Ovary (tissue), 9 donors: Measurements from ENCODE around the gene CRTAP. TPM values are rescaled to one million over a fixed set of nuclear protein-coding genes. Genes with fewer than 3 reads are reported as not detected.
"Not testable (repeated sequence)": the region's sequence is repeated elsewhere in the genome, so short reads cannot be mapped to it uniquely, and the experiment has no call there.

Source experiments
- DNase-seq, 5 donors: peaks; one replicate each; pipeline ENCODE4 v3.0.0-alpha.2; 2019 to 2020
- H3K27ac ChIP-seq, 2 donors: fragments of 200-600 bp; one replicate each; pipeline versions ENCODE4 v1.5.1 to v1.8.0; 2019 to 2022
- H3K27me3 ChIP-seq: fragments of 200-600 bp; one replicate; pipeline ENCODE4 v1.8.0; 2022
- H3K36me3 ChIP-seq: fragments of 200-600 bp; sonication (generic); one replicate; pipeline ENCODE4 v1.5.1; 2019
- H3K4me1 ChIP-seq: one replicate; pipeline ENCODE4 v1.8.1; 2013; ENCODE audit warnings: mild to moderate bottlenecking, moderate library complexity; ENCODE audit not compliant: insufficient read depth
- H3K4me3 ChIP-seq: fragments of 200-600 bp; sonication (generic); one replicate; pipeline ENCODE4 v1.5.1; 2017
- H3K9me3 ChIP-seq, 2 donors: fragments of 200-600 bp in 1 of 2; sonication (generic) in 1 of 2; one replicate each; pipeline versions ENCODE4 v1.5.1 to v1.8.1; 2013 to 2019; ENCODE audit warnings: mild to moderate bottlenecking in 1 of 2, moderate library complexity in 1 of 2
- EP300 ChIP-seq: sonication (generic); formaldehyde crosslinking; IDR thresholded peaks from one replicate; pipeline ENCODE4 v1.6.1; 2017; ENCODE audit warnings: antibody characterized with exemption
- POLR2A ChIP-seq: fragments of 450-650 bp; IDR thresholded peaks from one replicate; pipeline ENCODE4 v1.6.1; 2017; ENCODE audit warnings: antibody characterized with exemption, mild to moderate bottlenecking, moderate library complexity
- WGBS, 3 donors: extraction: QIAGEN DNeasy Blood & Tissue Kit in 1 of 3; methylation state at CpG; one replicate each; pipeline versions ENCODE4 v1.1.5 to v1.1.7; 2013 to 2017; 5-methylcytosine and 5-hydroxymethylcytosine counted together
- intact Hi-C, 4 donors: fragments of 100-400 bp; cut with DNase I; formaldehyde crosslinking; loops; one replicate each; pipeline versions ENCODE4 v1.11.0 to v1.15.1; 2022 to 2023
- polyA plus RNA-seq, 2 donors: library from polyadenylated mRNA; stranded (reverse); fragments of 200-250 nt in 1 of 2; fragments of 350-450 nt in 1 of 2; fragmentation: Illumina TruSeq in 1 of 2; extraction: RNeasy Lipid Tissue Mini Kit (QIAGEN cat#74804) in 1 of 2; gene quantifications; one replicate each; pipeline ENCODE4 v1.2.3, GENCODE V29; 2013 to 2014
- total RNA-seq, 7 donors: library from RNA; depleted of rRNA in 2 of 7; stranded (reverse); fragments of >200 nt in 2 of 7; fragmentation: NEBNext Ultra II Directional in 3 of 7; extraction: Animal tissue kit (Norgen Biotek cat#: 25700) in 3 of 7; gene quantifications; one replicate each; pipeline versions ENCODE4 v1.1.0 to v1.2.4, GENCODE V29; 2016 to 2023
- TF ChIP-seq, protein P1 (sequence below), 3 donors: fragments of 450-650 bp in 2 of 3; fragments of 200-600 bp in 1 of 3; IDR thresholded peaks; one replicate each; pipeline versions ENCODE4 v1.5.1 to v1.8.0; 2016 to 2022; ENCODE audit warnings: antibody characterized with exemption in 3 of 3, mild to moderate bottlenecking in 1 of 3
- donor health status: DM: no; HTN: no; CAD: no; lungs with moderate emphysema.
- donor health status: DM: no; HTN: no; CAD: no.
- donor health status: Bipolar disorder and iron deficiency.
- donor health status: DM: yes; HTN: yes; CAD: no.
- donor health status: DM: no; HTN: no; CAD: no.
- donor health status: DM: yes; HTN: yes; CAD: no.

Gene CRTAP
- total and polyA plus RNA-seq, 9 donors = 130 to 788 (median 251) TPM

DNA sequence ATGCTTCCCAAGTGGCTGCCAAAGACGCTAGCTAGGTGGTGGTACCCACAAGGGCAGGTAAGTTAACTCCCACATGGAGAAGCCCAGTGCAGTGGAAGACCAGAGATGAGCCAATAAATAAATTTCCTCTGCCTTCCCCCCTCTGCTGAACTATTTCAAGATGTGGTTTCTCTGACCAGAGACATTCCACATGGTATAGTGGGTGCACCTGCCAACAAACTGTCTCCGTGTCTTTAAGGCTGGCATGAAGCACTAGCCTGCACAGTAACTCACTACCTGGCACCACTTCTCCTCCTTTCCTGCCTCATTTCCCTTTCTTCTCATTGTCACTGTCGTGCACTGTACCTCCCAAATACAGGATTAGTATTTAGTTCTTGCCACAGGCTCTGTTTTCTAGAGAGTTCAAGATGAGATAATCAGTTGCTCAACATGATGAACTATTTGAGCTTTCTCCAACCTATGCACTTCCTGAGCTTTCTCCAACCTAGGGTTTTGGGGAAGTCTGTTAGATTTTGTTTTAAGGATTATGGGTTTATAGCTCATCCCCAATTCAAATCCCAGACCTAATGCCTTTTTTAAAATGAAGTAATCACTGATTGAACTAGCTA, 8.4 kb upstream of the CRTAP start:
- H3K36me3 ChIP-seq = no peaks in the 10 kb centered on the region
- no peaks in the 10 kb centered on the region for H3K4me1 ChIP-seq
- H3K4me3 ChIP-seq = no peak overlapping the region
- H3K9me3 ChIP-seq = no peaks in the 10 kb centered on the region
- intact Hi-C loops = no loop called here
- H3K27ac ChIP-seq = no peak overlapping the region
- no peaks in the 10 kb centered on the region for H3K27me3 ChIP-seq
- TF ChIP-seq, protein P1, sequence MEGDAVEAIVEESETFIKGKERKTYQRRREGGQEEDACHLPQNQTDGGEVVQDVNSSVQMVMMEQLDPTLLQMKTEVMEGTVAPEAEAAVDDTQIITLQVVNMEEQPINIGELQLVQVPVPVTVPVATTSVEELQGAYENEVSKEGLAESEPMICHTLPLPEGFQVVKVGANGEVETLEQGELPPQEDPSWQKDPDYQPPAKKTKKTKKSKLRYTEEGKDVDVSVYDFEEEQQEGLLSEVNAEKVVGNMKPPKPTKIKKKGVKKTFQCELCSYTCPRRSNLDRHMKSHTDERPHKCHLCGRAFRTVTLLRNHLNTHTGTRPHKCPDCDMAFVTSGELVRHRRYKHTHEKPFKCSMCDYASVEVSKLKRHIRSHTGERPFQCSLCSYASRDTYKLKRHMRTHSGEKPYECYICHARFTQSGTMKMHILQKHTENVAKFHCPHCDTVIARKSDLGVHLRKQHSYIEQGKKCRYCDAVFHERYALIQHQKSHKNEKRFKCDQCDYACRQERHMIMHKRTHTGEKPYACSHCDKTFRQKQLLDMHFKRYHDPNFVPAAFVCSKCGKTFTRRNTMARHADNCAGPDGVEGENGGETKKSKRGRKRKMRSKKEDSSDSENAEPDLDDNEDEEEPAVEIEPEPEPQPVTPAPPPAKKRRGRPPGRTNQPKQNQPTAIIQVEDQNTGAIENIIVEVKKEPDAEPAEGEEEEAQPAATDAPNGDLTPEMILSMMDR (IDR thresholded peaks at IDR 0.05) = no peak
- TF ChIP-seq POLR2A = no peak
- no peak for TF ChIP-seq EP300
- WGBS, 3 donors = 54 to 66% (median 65%) methylated on average over 3 of the region's 3 CpGs
- no peak for DNase-seq

DNA sequence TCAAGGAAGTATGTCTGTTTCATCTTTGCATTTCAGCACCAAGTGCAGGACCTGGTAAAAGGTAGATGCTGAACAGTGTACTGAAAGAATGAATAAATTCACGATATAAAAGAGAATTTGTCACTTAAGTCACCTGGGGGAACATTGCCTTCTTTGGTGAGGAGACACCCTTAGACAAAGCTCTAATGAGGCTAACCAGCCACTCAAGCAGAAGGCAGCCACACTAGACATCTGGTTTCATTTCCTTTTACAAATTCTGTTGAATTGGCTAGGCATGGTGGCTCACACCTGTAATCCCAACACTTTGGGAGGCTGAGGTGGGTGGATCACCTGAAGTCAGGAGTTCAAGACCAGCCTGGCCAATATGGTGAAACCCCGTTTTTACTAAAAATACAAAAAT, 7.0 kb upstream of the CRTAP start:
- intact Hi-C loops, H3K4me3 ChIP-seq, H3K9me3 ChIP-seq, H3K27me3 ChIP-seq, H3K27ac ChIP-seq, H3K36me3 ChIP-seq, DNase-seq, H3K4me1 ChIP-seq: not testable (repeated sequence)
- WGBS, 3 donors = 84 to 95% (median 93%) methylated on average over 2 of the region's 2 CpGs

DNA sequence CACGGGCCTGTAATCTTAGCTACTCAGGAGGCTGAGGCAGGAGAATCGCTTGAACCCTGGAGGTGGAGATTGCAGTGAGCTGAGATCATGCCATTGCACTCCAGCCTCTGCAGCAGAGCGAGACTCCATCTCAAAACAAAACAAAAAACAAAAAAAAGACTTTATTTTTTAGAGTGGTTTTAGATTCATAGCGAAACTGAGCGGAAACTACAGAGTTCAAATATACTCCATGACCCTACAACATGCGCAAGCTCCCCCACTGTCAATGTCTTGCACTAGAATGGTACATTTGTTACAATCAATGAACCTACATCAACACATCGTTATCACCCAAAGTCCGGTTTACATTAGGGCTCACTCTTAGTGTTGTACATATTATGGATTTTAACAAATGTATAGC, 2.2 kb upstream of the CRTAP start:
- no peaks in the 10 kb centered on the region for H3K4me1 ChIP-seq
- 97 to 99% (median 97%) methylated on average over 8 of the region's 8 CpGs for WGBS, 3 donors
- no peaks in the 10 kb centered on the region for H3K27me3 ChIP-seq
- H3K27ac ChIP-seq = no peak overlapping the region
- no peak for TF ChIP-seq POLR2A
- no peak for TF ChIP-seq EP300
- TF ChIP-seq, protein P1 (IDR thresholded peaks at IDR 0.05) = no peak
- H3K9me3 ChIP-seq = no peaks in the 10 kb centered on the region
- intact Hi-C loops = no loop called here
- no peak overlapping the region for H3K4me3 ChIP-seq
- no peaks in the 10 kb centered on the region for H3K36me3 ChIP-seq
- DNase-seq = no peak

DNA sequence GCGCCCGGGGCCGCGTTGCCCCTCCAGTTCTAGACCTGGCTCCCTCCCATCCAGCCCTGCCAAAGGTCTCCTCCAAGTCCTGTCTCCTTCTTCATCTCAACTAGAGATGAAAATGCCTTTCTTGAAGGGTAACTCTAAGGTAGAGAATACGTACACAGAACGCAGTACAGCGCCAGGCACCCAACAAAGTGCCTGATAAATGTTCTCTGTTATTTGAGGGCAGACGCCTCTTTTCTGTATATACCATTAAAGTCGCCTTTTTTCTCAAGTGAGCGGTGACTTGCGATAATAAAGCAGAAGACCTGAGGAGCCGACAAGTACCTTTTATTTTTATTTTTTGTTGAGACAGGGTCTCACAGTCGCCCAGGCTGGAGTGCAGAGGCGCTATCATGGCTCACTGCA, 809 bp downstream of the CRTAP start:
- 18 to 36% (median 27%) methylated on average over 14 of the region's 14 CpGs for WGBS, 3 donors
- Histone ChIP-seq H3K36me3 (no peaks in the 10 kb centered on the region), H3K9me3 (no peaks in the 10 kb centered on the region), H3K27me3 (no peaks in the 10 kb centered on the region), H3K4me1 (no peaks in the 10 kb centered on the region), H3K27ac (peak overlapping the region; percentile 79 to 99), H3K4me3 (peak overlapping the region; percentile 57)
- intact Hi-C loops = no loop called here
- DNase-seq = peak in 1 of 5 donors; percentile 20
- TF ChIP-seq POLR2A = no peak
- no peak for TF ChIP-seq EP300
- TF ChIP-seq, protein P1 (IDR thresholded peaks at IDR 0.05) = no peak

DNA sequence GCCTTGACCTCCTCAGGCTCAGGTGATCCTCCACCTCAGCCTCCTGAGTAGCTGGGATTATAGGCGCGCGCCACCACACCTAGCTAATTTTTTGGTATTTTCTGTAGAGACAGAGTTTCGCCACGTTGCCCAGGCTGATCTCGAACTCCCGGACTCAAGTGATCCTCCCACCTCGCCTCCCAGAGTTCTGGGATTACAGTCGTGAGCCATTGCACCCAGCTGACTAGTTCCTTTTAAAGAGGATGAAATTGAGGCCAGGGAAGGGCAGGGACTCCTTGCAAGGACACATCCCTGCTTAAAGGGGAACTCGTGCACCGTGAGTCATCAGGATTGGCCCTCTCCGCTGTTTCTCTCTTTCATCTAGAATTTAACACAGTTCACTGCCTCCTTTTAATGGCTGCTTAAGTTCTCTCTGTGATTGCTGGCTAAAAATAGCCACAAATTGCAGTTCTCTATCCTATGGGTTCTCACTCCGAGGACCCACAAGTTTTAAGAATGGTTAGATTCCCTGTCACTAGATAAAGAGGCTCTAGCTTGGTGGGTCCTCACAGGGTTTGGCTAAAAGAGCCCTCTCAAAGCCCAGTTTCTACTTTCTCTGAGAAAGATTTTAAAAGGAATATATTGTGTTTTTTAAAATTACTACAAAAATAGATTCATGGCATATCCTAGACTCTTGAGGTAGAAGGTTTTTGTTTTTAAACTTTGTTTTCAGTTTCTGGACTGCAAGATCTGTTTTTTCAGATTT, 1.4 kb downstream of the CRTAP start:
- peak; percentile 60 to 87 (median 66) for DNase-seq
- H3K27ac ChIP-seq = peak overlapping the region; percentile 79 to 99
- H3K4me1 ChIP-seq = no peaks in the 10 kb centered on the region
- no peaks in the 10 kb centered on the region for H3K9me3 ChIP-seq
- TF ChIP-seq EP300 (no peak), POLR2A (no peak)
- TF ChIP-seq, protein P1 (IDR thresholded peaks at IDR 0.05) = no peak
- no peaks in the 10 kb centered on the region for H3K27me3 ChIP-seq
- intact Hi-C loops = no loop called here
- no peaks in the 10 kb centered on the region for H3K36me3 ChIP-seq
- peak overlapping the region; percentile 57 for H3K4me3 ChIP-seq
- 18 to 24% (median 20%) methylated on average over 13 of the region's 13 CpGs for WGBS, 3 donors
